GM20000 (cell line): Measurements from ENCODE around the gene LTO1.
"Not testable (repeated sequence)": the region's sequence is repeated elsewhere in the genome, so short reads cannot be mapped to it uniquely, and the experiment has no call there.

ENCODE experiments used
- DNase-seq: peaks from one replicate; pipeline ENCODE4 v3.0.0; 2012; ENCODE audit warnings: low spot score
- CTCF ChIP-seq: IDR thresholded peaks from 2 replicates; pipeline ENCODE4 v1.5.1; 2012; ENCODE audit warnings: mild to moderate bottlenecking, control low read depth; ENCODE audit errors: extremely low read depth, missing control alignments

LTO1 gene

GRCh38 chr11:69695581-69695980, 20.4 kb upstream of the LTO1 start:
- no peak for TF ChIP-seq CTCF

GRCh38 chr11:69694781-69695180, 19.6 kb upstream of the LTO1 start:
- TF ChIP-seq CTCF: no peak
- no peak for DNase-seq

More at GRCh38 chr11:69695581-69695980, 20.4 kb upstream of the LTO1 start:
- DNase-seq: no peak

GRCh38 chr11:69692422-69692821, 17.3 kb upstream of the LTO1 start:
- DNase-seq: no peak
- TF ChIP-seq CTCF: no peak

GRCh38 chr11:69691463-69691862, 16.3 kb upstream of the LTO1 start:
- TF ChIP-seq CTCF: no peak
- no peak for DNase-seq

GRCh38 chr11:69689484-69690319, 14.5 kb upstream of the LTO1 start:
- no peak for TF ChIP-seq CTCF
- no peak for DNase-seq

- DNase-seq: not testable (repeated sequence)
Observed at GRCh38 chr11:69687969-69688771, 13.0 kb upstream of the LTO1 start.

- no peak for TF ChIP-seq CTCF
- no peak for DNase-seq
Observed at GRCh38 chr11:69686856-69687255, 11.7 kb upstream of the LTO1 start.

- no peak for TF ChIP-seq CTCF
- DNase-seq: no peak
Observed at GRCh38 chr11:69686452-69686851, 11.3 kb upstream of the LTO1 start.
